CD14-positive monocyte (primary cell): Measurements from ENCODE around the gene SZRD1. TPM values are rescaled to one million over a fixed set of nuclear protein-coding genes. Genes with fewer than 3 reads are reported as not detected.
A peak's percentile ranks its signal among the peaks of the same experiment; 100 is the strongest.

ENCODE experiments used
- DNase-seq, 3 donors: peaks; one replicate each; pipeline ENCODE4 v3.0.0-alpha.2; 2011 to 2022
- H2AFZ ChIP-seq: 2 replicates; pipeline ENCODE4 v1.6.0; 2012; ENCODE audit warnings: mild to moderate bottlenecking, low read depth, low read length, inconsistent platforms; ENCODE audit not compliant: insufficient read depth, poor library complexity, severe bottlenecking
- H3K27ac ChIP-seq, 2 donors: 1 replicate in 1 of 2; 2 replicates in 1 of 2; pipeline ENCODE4 v1.5.1; 2012 to 2013; ENCODE audit warnings: low read length in 2 of 2, control low read depth in 1 of 2, inconsistent platforms in 1 of 2, low read depth in 1 of 2, mild to moderate bottlenecking in 1 of 2
- H3K27me3 ChIP-seq, 2 donors: one replicate each; pipeline versions ENCODE4 v1.6.0 to v1.6.1; 2011 to 2013; ENCODE audit warnings: low read length in 2 of 2; ENCODE audit not compliant: control insufficient read depth in 2 of 2, insufficient read depth in 2 of 2
- H3K36me3 ChIP-seq, 2 donors: replicated peaks in 1 of 2; 1 replicate in 1 of 2; 2 replicates in 1 of 2; pipeline versions ENCODE4 v1.5.1 to v1.6.1; 2012 to 2013; ENCODE audit warnings: low read length in 2 of 2, control low read depth in 1 of 2, inconsistent platforms in 1 of 2, mild to moderate bottlenecking in 1 of 2; ENCODE audit not compliant: insufficient read depth in 2 of 2, control insufficient read depth in 1 of 2
- H3K4me1 ChIP-seq, 2 donors: 1 replicate in 1 of 2; 2 replicates in 1 of 2; pipeline versions ENCODE4 v1.5.1 to v1.6.1; 2012 to 2013; ENCODE audit warnings: low read length in 2 of 2, control low read depth in 1 of 2, inconsistent platforms in 1 of 2, mild to moderate bottlenecking in 1 of 2, moderate library complexity in 1 of 2; ENCODE audit not compliant: insufficient read depth in 2 of 2, control insufficient read depth in 1 of 2
- H3K4me2 ChIP-seq: replicated peaks from 2 replicates; pipeline ENCODE3; 2012; ENCODE audit warnings: low read length, moderate library complexity, mild to moderate bottlenecking; ENCODE audit not compliant: poor library complexity, severe bottlenecking; ENCODE audit errors: extremely low read depth
- H3K4me3 ChIP-seq, 3 experiments: fragments of 200-600 bp in 1 of 3; sonication (generic) in 1 of 3; replicated peaks in 1 of 3; 1 replicate in 2 of 3; 2 replicates in 1 of 3; pipeline ENCODE4 v1.5.1; 2011 to 2013; ENCODE audit warnings: low read length in 3 of 3, mild to moderate bottlenecking in 3 of 3, control low read depth in 2 of 3, low read depth in 2 of 3, inconsistent platforms in 1 of 3, moderate library complexity in 1 of 3
- H3K79me2 ChIP-seq: 2 replicates; pipeline ENCODE4 v1.6.0; 2012; ENCODE audit warnings: mild to moderate bottlenecking, control low read depth, inconsistent platforms, low read length, moderate library complexity; ENCODE audit not compliant: insufficient read depth
- H3K9ac ChIP-seq: 2 replicates; pipeline ENCODE4 v1.6.0; 2017; ENCODE audit warnings: low read length, mild to moderate bottlenecking; ENCODE audit not compliant: insufficient read depth, poor library complexity, severe bottlenecking
- H3K9me3 ChIP-seq, 2 donors: replicated peaks in 1 of 2; 1 replicate in 1 of 2; 2 replicates in 1 of 2; pipeline versions ENCODE4 v1.5.1 to v1.6.1; 2012 to 2013; ENCODE audit warnings: low read length in 2 of 2, control low read depth in 1 of 2; ENCODE audit not compliant: control insufficient read depth in 1 of 2, insufficient read depth in 1 of 2
- H4K20me1 ChIP-seq: 2 replicates; pipeline ENCODE4 v1.6.0; 2012; ENCODE audit warnings: mild to moderate bottlenecking, low read length, control low read depth, moderate library complexity; ENCODE audit not compliant: insufficient read depth
- H3K27ac Mint-ChIP-seq, 7 donors: one replicate each; pipeline ENCODE4 v1.8.0; 2020; ENCODE audit warnings: mild to moderate bottlenecking in 7 of 7, mixed read lengths in 7 of 7, moderate library complexity in 6 of 7, inconsistent platforms in 2 of 7
- H3K27me3 Mint-ChIP-seq, 3 donors: one replicate each; pipeline ENCODE4 v1.8.0; 2021 to 2022; ENCODE audit warnings: low read depth in 3 of 3, mild to moderate bottlenecking in 3 of 3, mixed read lengths in 3 of 3, moderate library complexity in 3 of 3, inconsistent platforms in 1 of 3
- H3K36me3 Mint-ChIP-seq, 2 donors: one replicate each; pipeline ENCODE4 v1.8.0; 2020; ENCODE audit warnings: mixed read lengths in 2 of 2, inconsistent platforms in 1 of 2, mild to moderate bottlenecking in 1 of 2
- H3K4me1 Mint-ChIP-seq: one replicate; pipeline ENCODE4 v1.8.0; 2020; ENCODE audit warnings: mild to moderate bottlenecking, mixed read lengths
- H3K4me3 Mint-ChIP-seq, 2 donors: one replicate each; pipeline ENCODE4 v1.8.0; 2020; ENCODE audit warnings: mild to moderate bottlenecking in 2 of 2, mixed read lengths in 2 of 2, moderate library complexity in 1 of 2
- H3K9me3 Mint-ChIP-seq, 7 donors: one replicate each; pipeline ENCODE4 v1.8.0; 2020 to 2022; ENCODE audit warnings: mixed read lengths in 7 of 7, mild to moderate bottlenecking in 6 of 7, moderate library complexity in 6 of 7, inconsistent platforms in 2 of 7
- WGBS: methylation state at CpG from one replicate; pipeline ENCODE4 v1.1.5; 2013; ENCODE audit warnings: missing lambda C conversion rate; ENCODE audit not compliant: insufficient coverage; 5-methylcytosine and 5-hydroxymethylcytosine counted together
- intact Hi-C, 2 donors: fragments of 100-400 bp; cut with micrococcal nuclease; formaldehyde crosslinking; loops; one replicate each; pipeline versions ENCODE4 v1.15.0 to v1.15.1; 2023
- polyA plus RNA-seq, 3 donors: library from polyadenylated mRNA; depleted of rRNA in 1 of 3; unstranded in 2 of 3; stranded (reverse) in 1 of 3; fragments of 300-500 nt in 2 of 3; fragments of >200 nt in 1 of 3; fragmentation: Illumina TruSeq in 2 of 3; gene quantifications; 1 replicate in 2 of 3; 2 replicates in 1 of 3; pipeline ENCODE4 v1.2.3, GENCODE V29; 2012 to 2021
- TF ChIP-seq, protein P1 (sequence below): fragments of 200-600 bp; IDR thresholded peaks from one replicate; pipeline ENCODE4 v1.8.0; 2022; ENCODE audit warnings: antibody characterized with exemption, mild to moderate bottlenecking

The SZRD1 gene
- polyA plus RNA-seq, 3 donors, result 46.4 to 50.5 (median 47.2) TPM

DNA sequence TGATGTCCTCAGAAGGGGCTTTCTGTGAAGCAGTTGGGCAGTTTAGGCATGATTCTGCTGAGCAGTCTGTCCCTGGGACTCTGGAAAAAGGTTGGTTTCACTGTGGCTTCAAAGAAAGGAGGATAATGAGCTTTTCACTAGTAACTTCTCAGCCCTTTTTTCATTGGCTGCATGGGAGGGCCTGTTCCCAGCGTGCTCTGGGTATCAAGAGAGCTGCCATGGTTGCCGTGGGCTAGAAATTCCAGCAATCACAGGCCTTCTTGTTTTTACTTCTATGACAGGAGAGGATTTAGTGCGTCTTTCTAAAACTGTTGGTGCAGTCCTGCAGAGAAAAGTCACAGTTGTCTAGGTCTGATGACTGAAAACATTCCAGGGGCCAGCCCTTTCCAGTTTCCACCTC, 7.2 kb downstream of the SZRD1 start:
- no peaks in the 10 kb centered on the region for H3K9me3 ChIP-seq
- H3K27me3 ChIP-seq, result no peaks in the 10 kb centered on the region
- H3K9ac ChIP-seq, result no peak overlapping the region
- Mint-ChIP-seq H3K36me3 (peaks cover 20 to 41% of the 10 kb centered on the region in 2 donors), H3K4me1 (peaks cover 60% of the 10 kb centered on the region), H3K27ac (peak overlapping the region in 4 of 7 donors; percentile 28 to 76 (median 50)), H3K27me3 (no peaks in the 10 kb centered on the region), H3K9me3 (no peaks in the 10 kb centered on the region), H3K4me3 (no peak overlapping the region)
- no peak overlapping the region for H3K4me3 ChIP-seq
- TF ChIP-seq, protein P1, sequence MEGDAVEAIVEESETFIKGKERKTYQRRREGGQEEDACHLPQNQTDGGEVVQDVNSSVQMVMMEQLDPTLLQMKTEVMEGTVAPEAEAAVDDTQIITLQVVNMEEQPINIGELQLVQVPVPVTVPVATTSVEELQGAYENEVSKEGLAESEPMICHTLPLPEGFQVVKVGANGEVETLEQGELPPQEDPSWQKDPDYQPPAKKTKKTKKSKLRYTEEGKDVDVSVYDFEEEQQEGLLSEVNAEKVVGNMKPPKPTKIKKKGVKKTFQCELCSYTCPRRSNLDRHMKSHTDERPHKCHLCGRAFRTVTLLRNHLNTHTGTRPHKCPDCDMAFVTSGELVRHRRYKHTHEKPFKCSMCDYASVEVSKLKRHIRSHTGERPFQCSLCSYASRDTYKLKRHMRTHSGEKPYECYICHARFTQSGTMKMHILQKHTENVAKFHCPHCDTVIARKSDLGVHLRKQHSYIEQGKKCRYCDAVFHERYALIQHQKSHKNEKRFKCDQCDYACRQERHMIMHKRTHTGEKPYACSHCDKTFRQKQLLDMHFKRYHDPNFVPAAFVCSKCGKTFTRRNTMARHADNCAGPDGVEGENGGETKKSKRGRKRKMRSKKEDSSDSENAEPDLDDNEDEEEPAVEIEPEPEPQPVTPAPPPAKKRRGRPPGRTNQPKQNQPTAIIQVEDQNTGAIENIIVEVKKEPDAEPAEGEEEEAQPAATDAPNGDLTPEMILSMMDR, result no peak
- H3K4me2 ChIP-seq, result no peak overlapping the region
- H3K4me1 ChIP-seq, result peaks cover 29 to 57% of the 10 kb centered on the region in 2 donors
- peaks cover 0 to 12% of the 10 kb centered on the region in 2 donors for H3K36me3 ChIP-seq
- no peak for DNase-seq
- peaks cover 100% of the 10 kb centered on the region for H4K20me1 ChIP-seq
- WGBS, result no CpG with 5 or more reads among the region's 3 CpGs
- no peak overlapping the region for H2AFZ ChIP-seq
- H3K27ac ChIP-seq, result peak overlapping the region in 1 of 2 donors; percentile 64
- peaks cover 100% of the 10 kb centered on the region for H3K79me2 ChIP-seq
- intact Hi-C loops, result no loop called here

DNA sequence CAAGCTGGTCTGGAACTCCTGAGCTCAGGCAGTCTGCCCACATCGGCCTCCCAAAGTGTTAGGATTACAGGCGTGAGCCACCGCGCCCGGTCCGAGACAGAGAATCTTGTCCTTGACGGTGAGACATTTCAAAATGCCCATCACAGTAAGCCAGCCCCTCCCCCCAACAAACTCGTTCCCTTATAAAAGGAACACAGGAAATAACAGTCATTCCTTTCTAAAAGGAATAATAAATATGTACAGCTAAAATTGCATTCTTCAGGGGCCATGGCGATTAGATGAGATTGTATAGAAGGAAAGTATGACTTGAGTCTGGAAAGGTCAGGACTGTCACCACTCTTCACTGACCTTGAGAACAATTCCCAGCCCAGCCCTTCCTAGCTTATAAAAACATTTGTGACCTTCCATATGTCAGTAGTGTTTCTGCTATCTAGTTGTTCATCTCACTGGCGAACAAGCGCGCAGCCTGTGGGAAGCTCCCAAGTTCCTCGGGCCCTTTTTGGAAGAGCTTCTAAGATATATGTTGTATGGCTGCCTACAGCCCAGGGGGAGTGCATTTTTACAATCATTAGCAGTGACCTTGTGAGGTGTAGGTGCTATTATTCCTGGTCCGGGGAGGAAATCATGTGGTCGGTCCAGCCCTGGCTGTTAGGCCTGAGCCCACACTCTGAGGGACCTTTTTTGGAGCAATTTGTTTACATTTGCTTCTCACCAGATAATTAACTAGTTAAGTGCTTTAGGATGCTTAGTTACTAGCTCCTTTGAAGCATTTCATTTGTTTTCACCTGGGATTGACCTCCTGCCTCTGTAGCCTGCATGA, 8.7 kb downstream of the SZRD1 start:
- Histone ChIP-seq H3K79me2 (peaks cover 100% of the 10 kb centered on the region), H3K36me3 (peaks cover 0 to 12% of the 10 kb centered on the region in 2 donors), H3K9me3 (no peaks in the 10 kb centered on the region), H3K9ac (no peak overlapping the region), H3K4me3 (no peak overlapping the region), H3K4me1 (peaks cover 26 to 45% of the 10 kb centered on the region in 2 donors), H4K20me1 (peaks cover 100% of the 10 kb centered on the region), H3K4me2 (no peak overlapping the region), H2AFZ (no peak overlapping the region), H3K27ac (peak overlapping the region in 1 of 2 donors; percentile 48), H3K27me3 (no peaks in the 10 kb centered on the region)
- Mint-ChIP-seq H3K36me3 (peaks cover 18 to 43% of the 10 kb centered on the region in 2 donors), H3K27ac (peak overlapping the region; percentile 42 to 87 (median 64)), H3K4me3 (no peak overlapping the region), H3K4me1 (peaks cover 51% of the 10 kb centered on the region), H3K27me3 (no peaks in the 10 kb centered on the region), H3K9me3 (no peaks in the 10 kb centered on the region)
- DNase-seq, result no peak
- TF ChIP-seq, protein P1, result no peak
- intact Hi-C loops, result no loop called here
- WGBS, result 91% methylated on average over 7 of the region's 15 CpGs
